ENCODE measurements around the gene DGKA. TPM values are rescaled to one million over a fixed set of nuclear protein-coding genes. Genes with fewer than 3 reads are reported as not detected.

DGKA gene
- total and polyA plus RNA-seq, 2 of the 13 experiments (the other 11 are each of a cell fraction or from before 2014, with no cell fraction given) = 2.4 to 5.4 TPM

DNA sequence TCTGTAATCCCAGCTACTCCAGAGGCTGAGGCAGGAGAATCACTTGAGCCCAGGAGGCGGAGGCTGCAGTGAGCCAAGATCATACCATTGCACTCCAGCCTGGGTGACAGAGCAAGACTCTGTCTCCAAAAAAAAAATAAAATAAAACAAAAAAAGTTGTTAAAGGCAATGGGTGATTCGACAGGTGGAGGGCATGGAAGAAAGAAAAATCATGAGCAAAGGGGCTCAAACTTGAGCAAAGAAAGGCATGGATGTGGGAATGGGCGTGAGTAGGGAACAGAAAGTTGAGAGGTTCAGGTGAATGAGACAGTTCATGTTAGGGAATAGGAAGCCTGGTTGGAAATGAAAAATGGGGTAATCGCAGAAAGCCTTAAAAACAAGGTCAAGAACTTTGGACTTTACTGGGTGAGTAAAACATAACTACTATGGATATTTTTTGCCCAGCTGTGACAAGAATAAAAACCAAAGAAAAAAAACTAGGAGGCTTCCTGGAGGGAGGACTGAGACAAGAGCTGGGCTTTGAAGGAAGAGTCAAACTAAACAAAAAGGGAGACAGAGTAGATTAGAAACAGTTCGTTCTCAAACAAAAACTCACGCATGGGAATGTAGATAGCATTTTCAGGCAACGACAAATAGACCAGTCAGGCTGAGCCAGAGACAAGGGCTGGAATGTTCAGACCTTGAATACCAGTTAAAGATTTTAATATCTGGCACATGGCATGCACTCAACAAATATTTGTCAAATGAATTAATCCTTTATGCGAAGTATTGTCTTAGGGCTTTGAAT is 22.0 kb upstream of the DGKA start (continued):
- TF ChIP-seq, protein P1, sequence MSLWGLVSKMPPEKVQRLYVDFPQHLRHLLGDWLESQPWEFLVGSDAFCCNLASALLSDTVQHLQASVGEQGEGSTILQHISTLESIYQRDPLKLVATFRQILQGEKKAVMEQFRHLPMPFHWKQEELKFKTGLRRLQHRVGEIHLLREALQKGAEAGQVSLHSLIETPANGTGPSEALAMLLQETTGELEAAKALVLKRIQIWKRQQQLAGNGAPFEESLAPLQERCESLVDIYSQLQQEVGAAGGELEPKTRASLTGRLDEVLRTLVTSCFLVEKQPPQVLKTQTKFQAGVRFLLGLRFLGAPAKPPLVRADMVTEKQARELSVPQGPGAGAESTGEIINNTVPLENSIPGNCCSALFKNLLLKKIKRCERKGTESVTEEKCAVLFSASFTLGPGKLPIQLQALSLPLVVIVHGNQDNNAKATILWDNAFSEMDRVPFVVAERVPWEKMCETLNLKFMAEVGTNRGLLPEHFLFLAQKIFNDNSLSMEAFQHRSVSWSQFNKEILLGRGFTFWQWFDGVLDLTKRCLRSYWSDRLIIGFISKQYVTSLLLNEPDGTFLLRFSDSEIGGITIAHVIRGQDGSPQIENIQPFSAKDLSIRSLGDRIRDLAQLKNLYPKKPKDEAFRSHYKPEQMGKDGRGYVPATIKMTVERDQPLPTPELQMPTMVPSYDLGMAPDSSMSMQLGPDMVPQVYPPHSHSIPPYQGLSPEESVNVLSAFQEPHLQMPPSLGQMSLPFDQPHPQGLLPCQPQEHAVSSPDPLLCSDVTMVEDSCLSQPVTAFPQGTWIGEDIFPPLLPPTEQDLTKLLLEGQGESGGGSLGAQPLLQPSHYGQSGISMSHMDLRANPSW (CRISPR knock-in tag; IDR thresholded peaks at IDR 0.05; ENCODE audit: borderline replicate concordance) = no peak
- 0 out of 2 replicates have a peak, but pooled peaks have one; percentile 23 for TF ChIP-seq PITX1 (CRISPR knock-in tag; IDR thresholded peaks at IDR 0.05)
- TF ChIP-seq STAG1 (CRISPR knock-in tag; IDR thresholded peaks at IDR 0.05) = no peak
- TF ChIP-seq KMT2B (CRISPR knock-in tag; IDR thresholded peaks at IDR 0.05) = no peak
- TF ChIP-seq RBM22 (optimal IDR thresholded peaks at IDR 0.05; ENCODE audit: low read length) = no peak
- no peak for TF ChIP-seq ATM (IDR thresholded peaks at IDR 0.05; ENCODE audit: borderline replicate concordance)
- TF ChIP-seq ISL2 (CRISPR knock-in tag; IDR thresholded peaks at IDR 0.05) = peak; percentile 40
- TF ChIP-seq, protein P2, sequence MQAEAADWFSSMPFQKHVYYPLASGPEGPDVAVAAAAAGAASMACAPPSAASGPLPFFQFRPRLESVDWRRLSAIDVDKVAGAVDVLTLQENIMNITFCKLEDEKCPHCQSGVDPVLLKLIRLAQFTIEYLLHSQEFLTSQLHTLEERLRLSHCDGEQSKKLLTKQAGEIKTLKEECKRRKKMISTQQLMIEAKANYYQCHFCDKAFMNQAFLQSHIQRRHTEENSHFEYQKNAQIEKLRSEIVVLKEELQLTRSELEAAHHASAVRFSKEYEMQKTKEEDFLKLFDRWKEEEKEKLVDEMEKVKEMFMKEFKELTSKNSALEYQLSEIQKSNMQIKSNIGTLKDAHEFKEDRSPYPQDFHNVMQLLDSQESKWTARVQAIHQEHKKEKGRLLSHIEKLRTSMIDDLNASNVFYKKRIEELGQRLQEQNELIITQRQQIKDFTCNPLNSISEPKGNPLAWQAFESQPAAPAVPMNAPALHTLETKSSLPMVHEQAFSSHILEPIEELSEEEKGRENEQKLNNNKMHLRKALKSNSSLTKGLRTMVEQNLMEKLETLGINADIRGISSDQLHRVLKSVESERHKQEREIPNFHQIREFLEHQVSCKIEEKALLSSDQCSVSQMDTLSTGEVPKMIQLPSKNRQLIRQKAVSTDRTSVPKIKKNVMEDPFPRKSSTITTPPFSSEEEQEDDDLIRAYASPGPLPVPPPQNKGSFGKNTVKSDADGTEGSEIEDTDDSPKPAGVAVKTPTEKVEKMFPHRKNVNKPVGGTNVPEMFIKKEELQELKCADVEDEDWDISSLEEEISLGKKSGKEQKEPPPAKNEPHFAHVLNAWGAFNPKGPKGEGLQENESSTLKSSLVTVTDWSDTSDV (CRISPR knock-in tag; IDR thresholded peaks at IDR 0.05) = no peak
- no peak for TF ChIP-seq SALL2 (CRISPR knock-in tag; IDR thresholded peaks at IDR 0.05)
- peak; percentile 21; the same call in 1 of the 2 replicates for TF ChIP-seq LCORL (IDR thresholded peaks at IDR 0.05)
- no peak; the same call in 1 of the 2 replicates for TF ChIP-seq LCORL (CRISPR knock-in tag; IDR thresholded peaks at IDR 0.05)
- no peak for TF ChIP-seq CCAR2 (optimal IDR thresholded peaks at IDR 0.05; ENCODE audit: low read depth, low read length)
- no peak for TF ChIP-seq HMG20A (CRISPR knock-in tag; IDR thresholded peaks at IDR 0.05; ENCODE audit: borderline replicate concordance)
- TF ChIP-seq TCF7 (IDR thresholded peaks at IDR 0.05; ENCODE audit: low read depth) = peak; percentile 41; the same call in 1 of the 2 replicates
- no peak for TF ChIP-seq ZNF24 (IDR thresholded peaks at IDR 0.05)
- TF ChIP-seq PAF1 (CRISPR knock-in tag; IDR thresholded peaks at IDR 0.05) = no peak
- TF ChIP-seq, protein P3, sequence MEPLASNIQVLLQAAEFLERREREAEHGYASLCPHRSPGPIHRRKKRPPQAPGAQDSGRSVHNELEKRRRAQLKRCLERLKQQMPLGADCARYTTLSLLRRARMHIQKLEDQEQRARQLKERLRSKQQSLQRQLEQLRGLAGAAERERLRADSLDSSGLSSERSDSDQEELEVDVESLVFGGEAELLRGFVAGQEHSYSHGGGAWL (CRISPR knock-in tag; IDR thresholded peaks at IDR 0.05) = no peak
- no peak for TF ChIP-seq ZHX2 (IDR thresholded peaks at IDR 0.05; ENCODE audit: low read depth)
- no peak for TF ChIP-seq ZHX2 (CRISPR knock-in tag; IDR thresholded peaks at IDR 0.05; ENCODE audit: borderline replicate concordance)
- TF ChIP-seq FOXO1 (CRISPR knock-in tag; IDR thresholded peaks at IDR 0.05) = no peak
